Progenitor cell of endocrine pancreas (in vitro differentiated cells): Measurements from ENCODE around the gene EIF3B. TPM values are rescaled to one million over a fixed set of nuclear protein-coding genes. Genes with fewer than 3 reads are reported as not detected.

ENCODE experiments used
- DNase-seq: peaks from one replicate; pipeline ENCODE4 v3.0.0; 2021; ENCODE audit warnings: low spot score; ENCODE audit not compliant: unreplicated experiment
- H3K27ac Mint-ChIP-seq: 2 replicates; pipeline ENCODE4 v1.8.0; 2021; ENCODE audit warnings: mild to moderate bottlenecking, moderate library complexity, mixed read lengths
- H3K27me3 Mint-ChIP-seq: 2 replicates; pipeline ENCODE4 v1.8.0; 2021; ENCODE audit warnings: mixed read lengths
- H3K36me3 Mint-ChIP-seq: 2 replicates; pipeline ENCODE4 v1.8.0; 2022; ENCODE audit warnings: mixed read lengths; ENCODE audit not compliant: insufficient read depth
- H3K4me1 Mint-ChIP-seq: 2 replicates; pipeline ENCODE4 v1.8.0; 2021; ENCODE audit warnings: low read depth, mixed read lengths
- H3K4me3 Mint-ChIP-seq: 2 replicates; pipeline ENCODE4 v1.8.0; 2021; ENCODE audit warnings: low read depth, mild to moderate bottlenecking, moderate library complexity, mixed read lengths
- H3K9me3 Mint-ChIP-seq: 2 replicates; pipeline ENCODE4 v1.8.0; 2021; ENCODE audit warnings: low read depth, mixed read lengths
- total RNA-seq: library from RNA; stranded (reverse); gene quantifications from 2 replicates; pipeline ENCODE4 v1.2.1, GENCODE V29; 2021
- TF ChIP-seq, protein P1 (sequence below): fragments of 200-600 bp; sonication (generic); IDR thresholded peaks from one replicate; pipeline ENCODE4 v1.5.0; 2021; ENCODE audit warnings: antibody characterized with exemption, mild to moderate bottlenecking; ENCODE audit not compliant: unreplicated experiment

The EIF3B gene
- total RNA-seq, 1 donor from 2014 or later, result 158 TPM

GRCh38 chr7:2316578-2316977 lies 38.0 kb upstream of the EIF3B start:
- Mint-ChIP-seq H3K27me3 (peaks cover 4% of the 10 kb centered on the region), H3K4me1 (peaks cover 5% of the 10 kb centered on the region), H3K27ac (no peak overlapping the region), H3K36me3 (no peaks in the 10 kb centered on the region), H3K4me3 (no peak overlapping the region), H3K9me3 (no peaks in the 10 kb centered on the region)
- DNase-seq, result no peak
- TF ChIP-seq, protein P1, sequence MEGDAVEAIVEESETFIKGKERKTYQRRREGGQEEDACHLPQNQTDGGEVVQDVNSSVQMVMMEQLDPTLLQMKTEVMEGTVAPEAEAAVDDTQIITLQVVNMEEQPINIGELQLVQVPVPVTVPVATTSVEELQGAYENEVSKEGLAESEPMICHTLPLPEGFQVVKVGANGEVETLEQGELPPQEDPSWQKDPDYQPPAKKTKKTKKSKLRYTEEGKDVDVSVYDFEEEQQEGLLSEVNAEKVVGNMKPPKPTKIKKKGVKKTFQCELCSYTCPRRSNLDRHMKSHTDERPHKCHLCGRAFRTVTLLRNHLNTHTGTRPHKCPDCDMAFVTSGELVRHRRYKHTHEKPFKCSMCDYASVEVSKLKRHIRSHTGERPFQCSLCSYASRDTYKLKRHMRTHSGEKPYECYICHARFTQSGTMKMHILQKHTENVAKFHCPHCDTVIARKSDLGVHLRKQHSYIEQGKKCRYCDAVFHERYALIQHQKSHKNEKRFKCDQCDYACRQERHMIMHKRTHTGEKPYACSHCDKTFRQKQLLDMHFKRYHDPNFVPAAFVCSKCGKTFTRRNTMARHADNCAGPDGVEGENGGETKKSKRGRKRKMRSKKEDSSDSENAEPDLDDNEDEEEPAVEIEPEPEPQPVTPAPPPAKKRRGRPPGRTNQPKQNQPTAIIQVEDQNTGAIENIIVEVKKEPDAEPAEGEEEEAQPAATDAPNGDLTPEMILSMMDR, result no peak

DNA sequence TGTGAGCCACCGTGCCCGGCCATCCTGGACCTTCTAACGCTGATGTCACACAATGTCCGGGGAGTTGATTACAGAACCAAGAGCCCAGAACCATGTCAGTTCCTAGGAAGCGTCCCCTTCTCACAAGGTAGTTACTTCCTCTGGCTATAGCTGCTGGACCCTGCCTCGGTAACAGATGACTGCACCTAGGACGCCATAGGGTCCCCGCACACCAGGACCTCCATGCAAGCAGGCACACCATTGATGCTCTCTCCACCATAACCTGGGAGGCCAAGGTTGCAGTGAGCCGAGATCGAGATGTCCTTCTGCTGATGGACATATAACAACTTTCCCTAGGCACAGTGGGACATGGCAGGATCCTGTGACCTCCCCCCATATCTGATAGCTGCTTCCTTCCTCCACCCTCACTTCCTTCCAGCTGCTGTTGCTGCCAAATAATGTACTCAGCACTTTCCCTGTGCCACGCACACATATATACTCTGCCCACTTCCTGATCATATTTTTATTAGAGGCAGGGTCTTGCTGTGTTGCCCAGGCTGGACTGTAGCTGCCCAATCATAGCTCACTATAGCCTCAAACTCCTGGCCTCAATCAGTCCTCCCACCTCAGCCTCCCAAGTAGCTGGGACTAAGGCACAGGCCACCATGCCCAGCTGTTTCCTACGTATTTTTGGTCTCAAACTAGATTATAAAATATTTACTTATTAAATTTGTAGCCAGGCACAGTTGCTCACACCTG lies 36.9 kb upstream of the EIF3B start:
- Mint-ChIP-seq H3K9me3 (no peaks in the 10 kb centered on the region), H3K4me1 (peaks cover 2% of the 10 kb centered on the region), H3K36me3 (no peaks in the 10 kb centered on the region), H3K4me3 (no peak overlapping the region), H3K27me3 (peaks cover 4% of the 10 kb centered on the region), H3K27ac (no peak overlapping the region)
- TF ChIP-seq, protein P1, result no peak
- no peak for DNase-seq

- no peak for DNase-seq
- H3K27me3 Mint-ChIP-seq, result peaks cover 4% of the 10 kb centered on the region
- no peaks in the 10 kb centered on the region for H3K9me3 Mint-ChIP-seq
- no peaks in the 10 kb centered on the region for H3K4me1 Mint-ChIP-seq
- H3K4me3 Mint-ChIP-seq, result no peak overlapping the region
- no peak overlapping the region for H3K27ac Mint-ChIP-seq
- TF ChIP-seq, protein P1, result peak; percentile 15
- H3K36me3 Mint-ChIP-seq, result no peaks in the 10 kb centered on the region
Observed at GRCh38 chr7:2321020-2321419, 33.6 kb upstream of the EIF3B start.

GRCh38 chr7:2325162-2325561 lies 29.5 kb upstream of the EIF3B start:
- no peak overlapping the region for H3K4me3 Mint-ChIP-seq

DNA sequence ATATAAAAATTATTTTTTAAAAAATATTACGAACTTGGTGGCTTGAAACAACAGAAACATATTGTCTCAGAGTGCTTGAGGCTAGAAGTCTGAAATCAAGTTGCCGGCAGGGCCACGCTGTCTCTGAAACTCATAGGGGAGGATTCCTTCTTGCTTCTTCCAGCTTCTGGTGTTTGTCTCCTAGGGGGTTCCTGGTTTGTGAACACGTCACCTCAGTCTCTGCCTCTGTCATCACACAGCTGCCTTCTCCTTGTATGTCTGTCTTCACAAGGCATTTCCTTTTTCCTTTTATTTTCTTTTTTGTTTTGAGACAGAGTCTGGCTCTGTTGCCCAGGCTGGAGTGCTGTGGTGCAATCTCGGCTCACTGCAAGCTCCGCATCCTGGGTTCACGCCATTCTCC lies 27.7 kb upstream of the EIF3B start:
- no peak for DNase-seq
- H3K4me3 Mint-ChIP-seq, result no peak overlapping the region
- no peaks in the 10 kb centered on the region for H3K4me1 Mint-ChIP-seq
- TF ChIP-seq, protein P1, result no peak
- H3K9me3 Mint-ChIP-seq, result no peaks in the 10 kb centered on the region
- no peaks in the 10 kb centered on the region for H3K27me3 Mint-ChIP-seq
- no peaks in the 10 kb centered on the region for H3K36me3 Mint-ChIP-seq
- no peak overlapping the region for H3K27ac Mint-ChIP-seq

More at GRCh38 chr7:2325162-2325561, 29.5 kb upstream of the EIF3B start:
- no peak for DNase-seq
- TF ChIP-seq, protein P1, result no peak
- Mint-ChIP-seq H3K27ac (peak overlapping the region; percentile 64), H3K27me3 (no peaks in the 10 kb centered on the region), H3K9me3 (no peaks in the 10 kb centered on the region), H3K36me3 (no peaks in the 10 kb centered on the region), H3K4me1 (no peaks in the 10 kb centered on the region)
